GM21825 (cell line): ENCODE results near the gene SEL1L.
"Not testable (repeated sequence)": the region's sequence is repeated elsewhere in the genome, so short reads cannot be mapped to it uniquely, and the experiment has no call there.

ENCODE experiments used
- ATAC-seq: cut with Tn5 transposase; IDR thresholded peaks from one replicate; pipeline ENCODE4 v1.9.1; 2021; ENCODE audit warnings: mild to moderate bottlenecking, moderate library complexity; ENCODE audit not compliant: unreplicated experiment

SEL1L gene

GRCh38 chr14:81449114-81449513 is 84.5 kb downstream of the SEL1L start:
- no peak for ATAC-seq

GRCh38 chr14:81447021-81447764 is 86.5 kb downstream of the SEL1L start:
- ATAC-seq: no peak

- no peak for ATAC-seq
Observed at GRCh38 chr14:81446279-81447007, 87.2 kb downstream of the SEL1L start.

- ATAC-seq: no peak
Observed at GRCh38 chr14:81441626-81442134, 92.0 kb downstream of the SEL1L start.

GRCh38 chr14:81440041-81440440 is 93.6 kb downstream of the SEL1L start:
- ATAC-seq: no peak

GRCh38 chr14:81437244-81437643 is 96.4 kb downstream of the SEL1L start:
- ATAC-seq: no peak

- ATAC-seq: peak; percentile 77
Observed at GRCh38 chr14:81436296-81437138, 97.1 kb downstream of the SEL1L start.

GRCh38 chr14:81435391-81436295 is 98.0 kb downstream of the SEL1L start:
- ATAC-seq: peak; percentile 50

- ATAC-seq: no peak
Observed at GRCh38 chr14:81435048-81435390, 98.6 kb downstream of the SEL1L start.

- no peak for ATAC-seq
Observed at GRCh38 chr14:81434230-81434629, 99.4 kb downstream of the SEL1L start.

- no peak for ATAC-seq
Observed at GRCh38 chr14:81433378-81433777, 100.3 kb downstream of the SEL1L start.

- ATAC-seq: no peak
Observed at GRCh38 chr14:81432219-81432661, 101.4 kb downstream of the SEL1L start.

GRCh38 chr14:81430235-81430634 is 103.4 kb downstream of the SEL1L start:
- no peak for ATAC-seq

- ATAC-seq: not testable (repeated sequence)
Observed at GRCh38 chr14:81429749-81430148, 103.9 kb downstream of the SEL1L start.

- ATAC-seq: no peak
Observed at GRCh38 chr14:81429028-81429427, 104.6 kb downstream of the SEL1L start.

GRCh38 chr14:81427348-81428058 is 106.2 kb downstream of the SEL1L start:
- ATAC-seq: no peak

GRCh38 chr14:81423504-81423903 is 110.1 kb downstream of the SEL1L start:
- ATAC-seq: no peak
